K562 (cell line): ENCODE measurements around the gene ZNF627. TPM values are rescaled to one million over a fixed set of nuclear protein-coding genes. Genes with fewer than 3 reads are reported as not detected.

Experiments used
- BMI1 ChIP-seq: fragments of 150-350 bp; IDR thresholded peaks from 2 replicates; pipeline ENCODE4 v1.6.1; 2014; ENCODE audit warnings: low read length
- CBX1 ChIP-seq: sonication (generic); IDR thresholded peaks from 2 replicates; pipeline ENCODE4 v1.6.1; 2016; ENCODE audit warnings: antibody characterized with exemption, low read depth, mild to moderate bottlenecking
- FOS ChIP-seq: IDR thresholded peaks from 3 replicates; pipeline ENCODE4 v1.6.1; 2011; ENCODE audit not compliant: insufficient read length; ENCODE audit errors: extremely low read depth
- HDAC3 ChIP-seq: fragments of 450-650 bp; IDR thresholded peaks from 2 replicates; pipeline ENCODE4 v1.6.1; 2018; ENCODE audit warnings: borderline replicate concordance, mild to moderate bottlenecking, moderate library complexity; ENCODE audit not compliant: partially characterized antibody
- HINFP ChIP-seq: fragments of 450-650 bp; conservative IDR thresholded peaks from 2 replicates; pipeline ENCODE4 v1.6.1; 2016; ENCODE audit warnings: missing genetic modification characterization, low read depth, mild to moderate bottlenecking, control low read depth, missing compliant biosample characterization
- L3MBTL2 ChIP-seq: fragments of 450-650 bp; IDR thresholded peaks from 2 replicates; pipeline ENCODE4 v1.6.1; 2016; ENCODE audit warnings: mild to moderate bottlenecking, moderate library complexity
- SPI1 ChIP-seq: IDR thresholded peaks from 2 replicates; pipeline ENCODE4 v1.6.1; 2011; ENCODE audit warnings: low read depth, low read length, control low read depth, borderline replicate concordance
- SREBF1 ChIP-seq: fragments of 150-350 bp; IDR thresholded peaks from 2 replicates; pipeline ENCODE4 v1.6.1; 2014; ENCODE audit warnings: antibody characterized with exemption, low read depth, low read length, borderline replicate concordance
- SREBF2 ChIP-seq: sonication (generic); formaldehyde crosslinking; IDR thresholded peaks from 2 replicates; pipeline ENCODE4 v1.4.0; 2020; ENCODE audit warnings: mild to moderate bottlenecking, missing genetic modification reagents
- ZBTB43 ChIP-seq: sonication (generic); formaldehyde crosslinking; IDR thresholded peaks from 2 replicates; pipeline ENCODE4 v1.8.0; 2023; ENCODE audit warnings: mild to moderate bottlenecking, missing genetic modification reagents
- ZNF133 ChIP-seq: fragments of 250-450 bp; sonication (Bioruptor Pico); IDR thresholded peaks from 2 replicates; pipeline ENCODE4 v1.4.0; 2020; ENCODE audit warnings: mild to moderate bottlenecking
- ZNF263 ChIP-seq: sonication (generic); formaldehyde crosslinking; IDR thresholded peaks from 2 replicates; pipeline ENCODE4 v1.8.0; 2022; ENCODE audit warnings: mild to moderate bottlenecking, missing genetic modification reagents, borderline replicate concordance
- ZNF518B ChIP-seq: fragments of 250-450 bp; sonication (Bioruptor Pico); IDR thresholded peaks from 2 replicates; pipeline ENCODE4 v1.5.0; 2021; ENCODE audit warnings: mild to moderate bottlenecking, moderate library complexity
- ZNF609 ChIP-seq: sonication (generic); formaldehyde crosslinking; IDR thresholded peaks from 2 replicates; pipeline ENCODE4 v1.8.1; 2023; ENCODE audit warnings: missing genetic modification reagents, mild to moderate bottlenecking, borderline replicate concordance
- polyA plus RNA-seq, 8 experiments: library from polyadenylated mRNA; depleted of rRNA in 4 of 8; stranded (reverse) in 5 of 8; unstranded in 3 of 8; fragments of >200 nt; fragmentation: Nextera tagmentation in 2 of 8; fragmentation: Illumina TruSeq in 1 of 8; extraction: Ambion mirVana in 2 of 8; extraction: Trizol in 1 of 8; gene quantifications; 2 replicates each; pipeline versions ENCODE4 v1.2.1 to v1.2.3, GENCODE V29; 2011 to 2014; ENCODE audit warnings: inconsistent platforms in 1 of 8, missing spikeins in 1 of 8
- total RNA-seq, 7 experiments: library from RNA; depleted of rRNA in 6 of 7; stranded (reverse); fragments of >200 nt in 6 of 7; fragmentation: Illumina TruSeq in 2 of 7; extraction: Trizol in 2 of 7; gene quantifications; 2 replicates each; pipeline versions ENCODE4 v1.2.1 to v1.2.3, GENCODE V29; 2011 to 2021; ENCODE audit warnings: low replicate concordance in 1 of 7

The ZNF627 gene
- total and polyA plus RNA-seq, 9 of the 15 experiments (the other 6 are each of a cell fraction or from before 2014, with no cell fraction given) = 6.4 to 19.9 (median 10.6) TPM

- peak; percentile 19; the same call in 1 of the 2 replicates for TF ChIP-seq SPI1
- no peak for TF ChIP-seq BMI1
- no peak for TF ChIP-seq FOS
- TF ChIP-seq ZNF518B (CRISPR knock-in tag) = no peak
- no peak for TF ChIP-seq HDAC3
- TF ChIP-seq CBX1 = no peak; the same call in 1 of the 2 replicates
- peak; percentile 72; the same call in 1 of the 2 replicates for TF ChIP-seq L3MBTL2
- no peak for TF ChIP-seq HINFP (tag)
- TF ChIP-seq ZNF609 (CRISPR knock-in tag) = peak; percentile 64; the same call in 1 of the 2 replicates
- TF ChIP-seq ZNF133 (CRISPR knock-in tag) = no peak
- TF ChIP-seq SREBF1 = no peak
- no peak for TF ChIP-seq ZBTB43 (CRISPR knock-in tag)
- no peak for TF ChIP-seq SREBF2 (CRISPR knock-in tag)
- no peak for TF ChIP-seq ZNF263 (CRISPR knock-in tag)
These were observed 19.6 kb upstream of the ZNF627 start, which contains the start of gene ACP5 (continued) for GRCh38 chr19:11577451-11578257.
